ENCODE data around the gene RHBDL1. TPM values are rescaled to one million over a fixed set of nuclear protein-coding genes. Genes with fewer than 3 reads are reported as not detected.

Gene RHBDL1
- total RNA-seq, 1 experiment from 2014 or later, result 2.9 TPM

GRCh38 chr16:714558-715476 is 39.3 kb downstream of the RHBDL1 start, which contains the start of gene METRN:
METRN (plus strand) TSS chr16:715118; CDS start chr16:715290, 172 bp downstream.
- intact Hi-C loops (cut with micrococcal nuclease; ENCODE audit: unreplicated experiment), result loop anchor here (10.0 kb wide), 1 partner anchor 70 kb away; the partner anchor contains the start of genes CHTF18 and RPUSD1
- CTCF ChIA-PET, result interaction anchor here (1.7 kb wide), 1 partner anchor 13 kb away, joined by 10 read pairs; no protein-coding TSS in a partner anchor
- Mint-ChIP-seq H3K9me3 (ENCODE audit: unreplicated experiment) (no peaks in the 10 kb centered on the region), H3K27ac (ENCODE audit: unreplicated experiment) (no peak within 1 kb of the TSS), H3K36me3 (ENCODE audit: insufficient read depth, unreplicated experiment) (peaks cover 17% of the 10 kb centered on the region), H3K27me3 (ENCODE audit: insufficient read depth, unreplicated experiment) (no peaks in the 10 kb centered on the region), H3K4me3 (ENCODE audit: unreplicated experiment) (peak within 1 kb of the TSS; percentile 66), H3K4me1 (ENCODE audit: low read depth, unreplicated experiment) (peaks cover 7% of the 10 kb centered on the region)
- Histone ChIP-seq H3K4me1 (peaks cover 31% of the 10 kb centered on the region), H3K9me3 (no peaks in the 10 kb centered on the region), H3K27me3 (replicated peaks; ENCODE audit: control insufficient read depth, insufficient read depth, low read length) (no peaks in the 10 kb centered on the region), H3K36me3 (ENCODE audit: control insufficient read depth, insufficient read depth, low read length) (no peaks in the 10 kb centered on the region), H3K4me3 (ENCODE audit: low read depth, low read length) (peak within 1 kb of the TSS; percentile 71)
- POLR2A ChIA-PET, result no interaction called here
- no TSS peak for BruUV-seq (replicated peaks)
- TF ChIP-seq, protein P1, sequence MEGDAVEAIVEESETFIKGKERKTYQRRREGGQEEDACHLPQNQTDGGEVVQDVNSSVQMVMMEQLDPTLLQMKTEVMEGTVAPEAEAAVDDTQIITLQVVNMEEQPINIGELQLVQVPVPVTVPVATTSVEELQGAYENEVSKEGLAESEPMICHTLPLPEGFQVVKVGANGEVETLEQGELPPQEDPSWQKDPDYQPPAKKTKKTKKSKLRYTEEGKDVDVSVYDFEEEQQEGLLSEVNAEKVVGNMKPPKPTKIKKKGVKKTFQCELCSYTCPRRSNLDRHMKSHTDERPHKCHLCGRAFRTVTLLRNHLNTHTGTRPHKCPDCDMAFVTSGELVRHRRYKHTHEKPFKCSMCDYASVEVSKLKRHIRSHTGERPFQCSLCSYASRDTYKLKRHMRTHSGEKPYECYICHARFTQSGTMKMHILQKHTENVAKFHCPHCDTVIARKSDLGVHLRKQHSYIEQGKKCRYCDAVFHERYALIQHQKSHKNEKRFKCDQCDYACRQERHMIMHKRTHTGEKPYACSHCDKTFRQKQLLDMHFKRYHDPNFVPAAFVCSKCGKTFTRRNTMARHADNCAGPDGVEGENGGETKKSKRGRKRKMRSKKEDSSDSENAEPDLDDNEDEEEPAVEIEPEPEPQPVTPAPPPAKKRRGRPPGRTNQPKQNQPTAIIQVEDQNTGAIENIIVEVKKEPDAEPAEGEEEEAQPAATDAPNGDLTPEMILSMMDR (IDR thresholded peaks at IDR 0.05; ENCODE audit: insufficient read depth in 1 of 2, low read depth in 1 of 2, low read length in 1 of 2, severe bottlenecking in 1 of 2, unreplicated experiment in 1 of 2), result no peak
- DNase-seq, result peak; percentile 84 to 94

DNA sequence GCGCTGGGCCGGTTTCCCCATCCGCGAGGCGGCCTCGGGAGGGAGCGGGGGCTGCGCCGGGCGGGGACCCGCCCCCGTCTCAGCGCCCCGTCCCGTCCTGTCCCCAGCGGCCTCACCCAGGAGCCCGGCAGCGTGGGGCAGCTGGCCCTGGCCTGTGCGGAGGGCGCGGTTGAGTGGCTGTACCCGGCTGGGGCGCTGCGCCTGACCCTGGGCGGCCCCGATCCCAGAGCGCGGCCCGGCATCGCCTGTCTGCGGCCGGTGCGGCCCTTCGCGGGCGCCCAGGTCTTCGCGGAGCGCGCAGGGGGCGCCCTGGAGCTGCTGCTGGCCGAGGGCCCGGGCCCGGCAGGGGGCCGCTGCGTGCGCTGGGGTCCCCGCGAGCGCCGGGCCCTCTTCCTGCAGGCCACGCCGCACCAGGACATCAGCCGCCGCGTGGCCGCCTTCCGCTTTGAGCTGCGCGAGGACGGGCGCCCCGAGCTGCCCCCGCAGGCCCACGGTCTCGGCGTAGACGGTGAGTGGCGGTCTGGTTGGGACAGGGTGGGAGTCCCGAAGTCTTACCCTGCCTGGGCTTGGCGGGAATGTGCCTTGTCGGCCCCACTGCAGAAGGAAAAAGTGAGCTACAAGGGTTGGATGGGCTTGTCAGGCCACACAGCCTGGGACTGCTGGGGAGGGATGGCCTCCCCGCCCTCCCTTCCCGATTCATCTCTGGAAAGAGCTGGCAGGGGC is 40.2 kb downstream of the RHBDL1 start:
- H3K4me3 Mint-ChIP-seq (ENCODE audit: unreplicated experiment), result peak overlapping the region; percentile 66
- CTCF ChIA-PET, result interaction anchor here (0.6 to 1.7 kb wide), 5 partner anchors 9 to 73 kb away, joined by 3 to 10 read pairs (median 5); partner anchors contain the start of genes CHTF18, CIAO3 and WDR24
- peak in 1 of 2 experiments; percentile 60 for DNase-seq
- H3K4me1 Mint-ChIP-seq (ENCODE audit: low read depth, unreplicated experiment), result peaks cover 7% of the 10 kb centered on the region
- no peaks in the 10 kb centered on the region for H3K36me3 ChIP-seq (ENCODE audit: control insufficient read depth, insufficient read depth, low read length)
- H3K9me3 Mint-ChIP-seq (ENCODE audit: unreplicated experiment), result no peaks in the 10 kb centered on the region
- BruUV-seq (replicated peaks), result no TSS peak
- intact Hi-C loops (cut with micrococcal nuclease; ENCODE audit: unreplicated experiment), result loop anchor here (10.0 kb wide), 1 partner anchor 69 kb away; the partner anchor contains the start of genes CHTF18 and RPUSD1
- TF ChIP-seq, protein P1 (IDR thresholded peaks at IDR 0.05; ENCODE audit: insufficient read depth in 1 of 2, low read depth in 1 of 2, low read length in 1 of 2, severe bottlenecking in 1 of 2, unreplicated experiment in 1 of 2), result peak; percentile 10 to 17
- H3K9me3 ChIP-seq, result no peaks in the 10 kb centered on the region
- peaks cover 17% of the 10 kb centered on the region for H3K36me3 Mint-ChIP-seq (ENCODE audit: insufficient read depth, unreplicated experiment)
- no peak overlapping the region for H3K27ac Mint-ChIP-seq (ENCODE audit: unreplicated experiment)
- H3K27me3 ChIP-seq (replicated peaks; ENCODE audit: control insufficient read depth, insufficient read depth, low read length), result no peaks in the 10 kb centered on the region
- H3K4me1 ChIP-seq, result peaks cover 33% of the 10 kb centered on the region
- H3K4me3 ChIP-seq (ENCODE audit: low read depth, low read length), result peak overlapping the region; percentile 71
- POLR2A ChIA-PET, result interaction anchor here (1.1 kb wide), 1 partner anchor 13 kb away, joined by 4 read pairs; no protein-coding TSS in a partner anchor
- H3K27me3 Mint-ChIP-seq (ENCODE audit: insufficient read depth, unreplicated experiment), result no peaks in the 10 kb centered on the region

GRCh38 chr16:716200-716568 is 40.7 kb downstream of the RHBDL1 start:
- no peaks in the 10 kb centered on the region for H3K9me3 ChIP-seq
- peaks cover 7% of the 10 kb centered on the region for H3K4me1 Mint-ChIP-seq (ENCODE audit: low read depth, unreplicated experiment)
- H3K27me3 ChIP-seq (replicated peaks; ENCODE audit: control insufficient read depth, insufficient read depth, low read length), result no peaks in the 10 kb centered on the region
- no peaks in the 10 kb centered on the region for H3K36me3 ChIP-seq (ENCODE audit: control insufficient read depth, insufficient read depth, low read length)
- no peak for DNase-seq
- BruUV-seq (replicated peaks), result no TSS peak
- peak overlapping the region; percentile 66 for H3K4me3 Mint-ChIP-seq (ENCODE audit: unreplicated experiment)
- intact Hi-C loops (cut with micrococcal nuclease; ENCODE audit: unreplicated experiment), result loop anchor here (10.0 kb wide), 1 partner anchor 69 kb away; the partner anchor contains the start of genes CHTF18 and RPUSD1
- no peak overlapping the region for H3K27ac Mint-ChIP-seq (ENCODE audit: unreplicated experiment)
- peaks cover 30% of the 10 kb centered on the region for H3K4me1 ChIP-seq
- POLR2A ChIA-PET, result interaction anchor here (1.1 kb wide), 1 partner anchor 12 kb away, joined by 4 read pairs; no protein-coding TSS in a partner anchor
- H3K9me3 Mint-ChIP-seq (ENCODE audit: unreplicated experiment), result no peaks in the 10 kb centered on the region
- TF ChIP-seq, protein P1 (IDR thresholded peaks at IDR 0.05; ENCODE audit: insufficient read depth in 1 of 2, low read depth in 1 of 2, low read length in 1 of 2, severe bottlenecking in 1 of 2, unreplicated experiment in 1 of 2), result no peak
- CTCF ChIA-PET, result interaction anchor here (0.6 to 1.7 kb wide), 5 partner anchors 9 to 72 kb away, joined by 3 to 10 read pairs (median 5); partner anchors contain the start of genes CHTF18, CIAO3 and WDR24
- H3K4me3 ChIP-seq (ENCODE audit: low read depth, low read length), result peak overlapping the region; percentile 29
- no peaks in the 10 kb centered on the region for H3K27me3 Mint-ChIP-seq (ENCODE audit: insufficient read depth, unreplicated experiment)
- peaks cover 17% of the 10 kb centered on the region for H3K36me3 Mint-ChIP-seq (ENCODE audit: insufficient read depth, unreplicated experiment)

All from Caco-2 (cell line).